ENCODE measurements around the gene HGFAC. TPM values are rescaled to one million over a fixed set of nuclear protein-coding genes. Genes with fewer than 3 reads are reported as not detected.

HGFAC gene
- total RNA-seq, 1 experiment from 2014 or later, result 0.42 TPM

DNA sequence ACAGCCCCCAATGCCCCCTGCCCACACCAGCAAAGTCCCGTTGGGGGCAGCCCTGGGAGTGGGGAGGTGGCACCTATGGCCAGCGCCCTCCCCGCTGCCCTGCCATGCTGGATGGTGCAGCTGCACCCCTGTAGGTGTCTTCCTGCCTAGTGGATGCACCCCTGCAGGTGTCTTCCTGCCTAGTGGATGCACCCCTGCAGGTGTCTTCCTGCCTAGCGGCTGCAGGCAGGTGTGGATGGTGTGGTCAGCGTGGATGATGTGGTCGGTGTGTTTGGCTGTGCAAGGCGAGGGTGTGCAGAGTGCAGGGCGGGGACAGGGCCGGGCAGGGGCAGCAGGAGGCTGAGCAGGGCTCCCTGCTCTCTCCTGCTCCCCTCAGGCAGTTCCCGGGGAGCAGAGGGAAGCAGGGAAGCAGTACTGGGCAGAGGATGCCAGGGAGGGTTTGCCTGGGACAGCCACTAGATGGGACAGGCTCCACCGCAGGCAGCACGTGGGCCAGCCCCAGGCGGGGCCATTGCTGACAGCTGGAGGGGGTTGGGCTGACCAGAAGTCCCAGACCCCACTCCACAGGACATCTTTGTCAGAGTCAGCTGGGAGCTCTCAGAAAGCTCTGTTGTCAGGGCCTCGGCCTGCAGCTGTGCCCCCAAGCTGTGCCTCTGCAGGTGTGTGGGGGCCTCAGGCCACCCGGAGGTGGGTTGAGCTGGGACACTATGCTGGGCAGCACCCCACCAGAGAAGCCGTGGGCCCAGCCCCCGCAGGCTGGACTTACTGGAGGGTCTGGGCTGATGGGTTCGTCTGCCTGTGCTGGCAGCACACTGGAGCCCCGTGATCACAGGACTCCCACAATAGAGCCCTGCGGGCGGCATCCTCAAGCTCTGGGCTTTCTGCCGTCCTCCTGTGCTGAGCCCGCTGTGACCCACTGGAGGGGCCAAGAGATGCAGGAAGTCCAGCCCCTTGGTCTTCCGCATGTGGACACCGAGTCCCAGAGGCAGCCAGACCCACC is 45.1 kb downstream of the HGFAC start:
- no peak for DNase-seq (ENCODE audit: low read depth in 1 of 2, low spot score in 2 of 2)
- Histone ChIP-seq H3K4me1 (replicated peaks) (peaks cover 10% of the 10 kb centered on the region; the same call in 1 of the 2 replicates), H3K9me3 (replicated peaks) (no peaks in the 10 kb centered on the region), H3K36me3 (no peaks in the 10 kb centered on the region), H3K27ac (no peak overlapping the region), H3K4me3 (no peak overlapping the region), H3K27me3 (replicated peaks) (no peaks in the 10 kb centered on the region)

DNA sequence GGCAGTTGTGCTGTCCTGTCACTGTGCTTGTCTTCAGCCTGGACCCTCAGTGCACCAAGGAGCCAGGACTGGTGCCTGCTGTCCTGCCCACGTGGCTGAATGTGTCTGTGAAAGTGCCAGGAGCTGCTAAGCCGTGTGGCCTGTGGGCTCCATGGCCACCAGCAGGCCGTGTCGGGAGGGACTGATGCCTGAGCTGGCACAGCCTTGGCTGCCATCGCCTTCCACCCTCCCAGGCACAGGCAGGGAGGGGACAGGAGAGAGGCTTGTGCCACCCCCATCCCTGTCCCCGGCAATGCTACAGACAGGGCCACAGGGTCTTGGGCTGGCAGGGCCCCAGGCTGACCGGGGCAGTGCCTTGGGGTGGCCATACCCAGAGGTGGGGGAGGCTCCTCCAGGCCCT is 46.1 kb downstream of the HGFAC start:
- H3K4me3 ChIP-seq, result no peak overlapping the region
- no peaks in the 10 kb centered on the region for H3K36me3 ChIP-seq
- H3K27ac ChIP-seq, result no peak overlapping the region
- H3K9me3 ChIP-seq (replicated peaks), result no peaks in the 10 kb centered on the region
- H3K27me3 ChIP-seq (replicated peaks), result no peaks in the 10 kb centered on the region
- DNase-seq (ENCODE audit: low read depth in 1 of 2, low spot score in 2 of 2), result no peak
- H3K4me1 ChIP-seq (replicated peaks), result peaks cover 10% of the 10 kb centered on the region; the same call in 1 of the 2 replicates

DNA sequence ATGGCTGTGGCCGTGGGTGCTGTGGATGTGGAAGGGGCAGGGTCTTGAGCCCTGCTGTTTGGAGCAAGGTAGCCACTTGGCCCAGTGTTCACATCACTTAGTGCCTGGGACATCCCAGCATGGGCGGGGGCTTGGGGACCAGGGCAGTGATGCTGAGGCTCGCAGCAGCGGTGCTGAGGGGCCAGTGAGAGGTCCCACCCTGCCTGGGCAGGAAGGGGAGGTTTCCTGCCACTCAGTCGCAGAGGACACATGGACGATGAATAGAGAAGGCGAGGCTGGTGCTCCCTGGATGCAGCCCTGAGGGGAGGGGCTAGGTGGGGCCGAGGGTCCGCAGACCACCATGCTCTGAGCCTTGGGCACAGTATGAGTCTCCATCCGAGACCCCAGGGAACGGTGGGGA is 47.1 kb downstream of the HGFAC start:
- Histone ChIP-seq H3K9me3 (replicated peaks) (no peaks in the 10 kb centered on the region), H3K36me3 (no peaks in the 10 kb centered on the region), H3K4me1 (replicated peaks) (peaks cover 8% of the 10 kb centered on the region; the same call in 1 of the 2 replicates), H3K27ac (no peak overlapping the region), H3K27me3 (replicated peaks) (no peaks in the 10 kb centered on the region), H3K4me3 (no peak overlapping the region)
- no peak for DNase-seq (ENCODE audit: low read depth in 1 of 2, low spot score in 2 of 2)

DNA sequence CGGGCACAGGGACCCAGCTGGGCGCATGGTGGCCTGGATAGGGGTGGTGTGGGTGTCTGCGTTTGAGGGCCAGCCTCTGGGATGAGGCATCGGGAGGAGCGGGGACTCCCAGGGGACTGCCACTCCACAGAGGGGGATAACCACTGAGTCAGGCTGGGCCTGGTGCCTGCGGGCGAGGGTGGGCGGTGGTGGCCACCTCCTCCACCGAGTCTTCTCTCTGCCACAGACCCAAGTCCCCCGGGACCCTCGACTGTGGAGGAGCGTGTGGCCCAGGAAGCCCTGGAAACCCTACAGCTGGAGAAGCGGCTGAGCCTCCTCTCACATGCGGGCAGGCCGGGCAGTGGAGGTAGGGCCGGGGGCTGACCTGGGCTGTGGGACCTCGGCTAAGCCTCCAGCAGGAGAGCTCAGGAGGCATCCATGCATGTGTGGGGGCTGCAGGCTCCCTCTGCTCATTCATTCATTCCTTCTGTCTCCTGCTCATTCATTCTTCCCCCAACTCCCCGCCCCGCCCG is 47.7 kb downstream of the HGFAC start:
- no peaks in the 10 kb centered on the region for H3K9me3 ChIP-seq (replicated peaks)
- H3K4me1 ChIP-seq (replicated peaks), result peaks cover 2% of the 10 kb centered on the region; the same call in 1 of the 2 replicates
- H3K27me3 ChIP-seq (replicated peaks), result no peaks in the 10 kb centered on the region
- H3K27ac ChIP-seq, result no peak overlapping the region
- H3K36me3 ChIP-seq, result no peaks in the 10 kb centered on the region
- H3K4me3 ChIP-seq, result no peak overlapping the region
- DNase-seq (ENCODE audit: low read depth in 1 of 2, low spot score in 2 of 2), result no peak

DNA sequence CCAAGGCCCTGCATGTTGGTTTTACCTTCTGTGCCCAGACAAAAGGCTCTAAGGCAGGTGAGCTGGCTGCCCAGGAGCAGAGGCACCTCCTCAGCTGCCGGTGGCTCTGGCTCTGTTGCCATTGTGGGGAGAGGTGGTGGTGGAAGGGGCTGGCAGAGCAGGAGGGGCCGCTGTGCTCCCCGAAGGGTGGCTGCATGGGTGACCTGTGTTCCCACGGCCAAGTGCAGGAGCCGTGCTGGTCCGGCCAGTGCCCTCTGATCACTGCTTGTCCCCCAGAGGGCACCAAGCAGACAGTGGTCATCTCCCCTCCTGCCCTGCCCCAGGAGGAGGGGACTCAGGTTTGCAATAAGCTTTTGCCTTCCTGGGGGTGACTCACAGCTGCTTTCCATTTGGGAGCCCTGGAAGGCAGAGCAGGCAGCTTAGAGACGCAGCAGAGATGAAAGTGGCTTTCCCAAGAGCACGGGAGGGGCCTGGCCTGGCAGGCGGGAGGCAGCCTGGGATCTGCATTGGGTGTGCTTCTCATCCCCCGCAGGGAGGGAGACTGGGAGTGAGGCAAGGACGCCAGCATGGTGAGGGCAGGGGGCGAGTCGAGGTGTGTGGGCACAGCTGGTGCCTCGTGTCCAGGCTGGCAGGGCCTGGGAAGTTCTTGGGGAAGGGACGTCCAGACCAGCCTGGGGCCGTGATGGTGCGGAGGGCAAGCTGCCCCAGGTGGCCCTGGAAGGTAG is 50.1 kb downstream of the HGFAC start:
- no peak overlapping the region for H3K4me3 ChIP-seq
- H3K27me3 ChIP-seq (replicated peaks), result no peaks in the 10 kb centered on the region
- no peaks in the 10 kb centered on the region for H3K36me3 ChIP-seq
- no peak overlapping the region for H3K27ac ChIP-seq
- no peak for DNase-seq (ENCODE audit: low read depth in 1 of 2, low spot score in 2 of 2)
- H3K4me1 ChIP-seq (replicated peaks), result no peaks in the 10 kb centered on the region
- no peaks in the 10 kb centered on the region for H3K9me3 ChIP-seq (replicated peaks)

DNA sequence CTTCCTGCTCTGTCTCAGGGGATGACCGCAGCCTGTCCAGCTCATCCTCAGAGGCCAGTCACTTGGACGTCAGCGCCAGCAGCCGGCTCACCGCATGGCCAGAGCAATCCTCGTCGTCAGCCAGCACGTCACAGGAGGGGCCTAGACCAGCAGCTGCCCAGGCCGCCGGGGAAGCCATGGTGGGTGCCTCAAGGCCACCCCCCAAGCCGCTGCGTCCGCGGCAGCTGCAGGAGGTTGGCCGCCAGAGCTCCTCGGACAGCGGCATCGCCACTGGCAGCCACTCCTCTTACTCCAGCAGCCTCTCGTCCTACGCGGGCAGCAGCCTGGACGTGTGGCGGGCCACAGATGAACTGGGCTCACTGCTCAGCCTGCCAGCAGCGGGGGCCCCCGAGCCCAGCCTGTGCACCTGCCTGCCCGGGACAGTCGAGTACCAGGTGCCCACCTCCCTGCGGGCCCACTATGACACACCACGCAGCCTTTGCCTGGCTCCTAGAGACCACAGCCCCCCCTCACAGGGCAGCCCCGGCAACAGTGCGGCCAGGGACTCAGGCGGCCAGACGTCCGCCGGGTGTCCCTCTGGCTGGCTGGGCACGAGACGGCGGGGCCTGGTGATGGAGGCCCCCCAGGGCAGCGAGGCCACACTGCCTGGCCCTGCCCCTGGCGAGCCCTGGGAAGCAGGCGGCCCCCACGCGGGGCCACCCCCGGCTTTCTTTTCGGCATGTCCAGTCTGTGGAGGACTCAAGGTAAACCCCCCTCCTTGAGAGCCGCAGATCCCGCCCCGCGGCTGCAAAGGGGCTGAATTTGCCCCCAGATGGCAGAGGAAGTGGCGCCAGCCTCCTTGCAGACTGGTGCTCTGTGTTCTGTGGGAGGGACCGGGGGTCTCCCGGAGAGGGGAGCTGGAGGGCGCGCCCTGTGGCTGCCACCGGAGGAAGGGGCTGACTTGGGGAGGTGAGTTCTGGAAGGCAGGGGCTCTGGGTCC is 51.3 kb downstream of the HGFAC start:
- Histone ChIP-seq H3K4me1 (replicated peaks) (no peaks in the 10 kb centered on the region), H3K36me3 (no peaks in the 10 kb centered on the region), H3K27ac (no peak overlapping the region), H3K27me3 (replicated peaks) (no peaks in the 10 kb centered on the region), H3K4me3 (no peak overlapping the region), H3K9me3 (replicated peaks) (no peaks in the 10 kb centered on the region)
- no peak for DNase-seq (ENCODE audit: low read depth in 1 of 2, low spot score in 2 of 2)

DNA sequence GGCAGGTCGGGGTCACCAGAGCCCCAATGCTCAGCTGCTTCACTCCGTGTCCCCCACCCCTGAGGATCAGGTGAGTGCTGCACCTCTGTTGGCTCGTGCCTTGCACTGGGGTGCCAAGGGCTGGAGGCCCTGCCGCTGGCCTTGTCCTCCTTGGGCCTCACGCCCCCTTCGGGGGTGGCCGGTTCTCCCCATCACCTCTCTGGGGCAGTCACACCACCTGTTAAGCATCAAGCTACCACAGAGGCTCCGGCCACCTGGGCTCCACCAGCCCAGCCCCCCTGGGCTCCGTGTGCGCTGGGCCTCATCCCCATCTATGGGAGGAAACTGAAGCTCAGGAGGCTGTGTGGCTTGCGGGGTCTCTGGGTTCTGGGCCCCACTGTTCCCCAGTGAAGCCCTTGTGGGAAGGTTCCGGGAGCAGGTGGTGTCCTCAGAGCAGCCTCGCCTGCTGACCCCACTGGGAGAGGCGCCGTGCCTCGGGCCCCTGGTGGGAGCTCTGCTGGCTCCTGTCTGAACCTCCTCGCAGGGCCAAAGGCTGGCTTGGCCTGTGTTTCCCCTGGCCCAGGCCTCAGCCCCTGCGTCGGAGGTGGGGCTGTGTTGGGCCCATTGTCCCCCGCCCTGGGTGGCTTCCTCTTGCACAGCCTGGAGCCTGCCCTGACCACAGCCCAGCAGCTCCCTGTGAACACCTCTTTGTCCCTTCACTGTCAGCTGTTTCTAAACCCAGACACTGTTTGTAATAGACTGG is 52.1 kb downstream of the HGFAC start:
- Histone ChIP-seq H3K4me3 (no peak overlapping the region), H3K9me3 (replicated peaks) (no peaks in the 10 kb centered on the region), H3K27me3 (replicated peaks) (no peaks in the 10 kb centered on the region), H3K36me3 (no peaks in the 10 kb centered on the region), H3K27ac (no peak overlapping the region), H3K4me1 (replicated peaks) (no peaks in the 10 kb centered on the region)
- DNase-seq (ENCODE audit: low read depth in 1 of 2, low spot score in 2 of 2), result no peak

DNA sequence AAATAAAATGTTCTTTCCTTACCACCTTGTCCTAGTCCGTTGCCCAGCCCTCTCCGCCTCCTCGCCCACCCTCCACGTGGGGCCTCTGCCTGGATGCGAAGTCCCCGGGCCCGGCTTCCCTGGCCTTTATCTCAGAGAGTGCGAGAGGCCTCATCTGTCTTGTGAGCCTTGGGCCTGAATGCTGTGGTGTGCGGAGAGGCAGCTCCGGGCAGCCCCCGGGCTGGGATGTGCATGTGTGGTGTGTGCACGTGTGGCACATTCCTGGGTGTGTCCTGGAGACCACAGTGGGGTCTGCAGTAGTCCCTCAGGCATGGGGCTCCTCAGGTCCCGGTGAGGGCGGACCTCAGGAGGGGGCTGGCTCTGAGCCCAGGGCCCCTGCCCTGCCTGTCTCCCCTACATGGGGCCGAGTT is 52.7 kb downstream of the HGFAC start:
- H3K27me3 ChIP-seq (replicated peaks), result no peaks in the 10 kb centered on the region
- DNase-seq (ENCODE audit: low read depth in 1 of 2, low spot score in 2 of 2), result no peak
- H3K9me3 ChIP-seq (replicated peaks), result no peaks in the 10 kb centered on the region
- H3K4me1 ChIP-seq (replicated peaks), result no peaks in the 10 kb centered on the region
- no peak overlapping the region for H3K4me3 ChIP-seq
- H3K36me3 ChIP-seq, result no peaks in the 10 kb centered on the region
- H3K27ac ChIP-seq, result no peak overlapping the region

DNA sequence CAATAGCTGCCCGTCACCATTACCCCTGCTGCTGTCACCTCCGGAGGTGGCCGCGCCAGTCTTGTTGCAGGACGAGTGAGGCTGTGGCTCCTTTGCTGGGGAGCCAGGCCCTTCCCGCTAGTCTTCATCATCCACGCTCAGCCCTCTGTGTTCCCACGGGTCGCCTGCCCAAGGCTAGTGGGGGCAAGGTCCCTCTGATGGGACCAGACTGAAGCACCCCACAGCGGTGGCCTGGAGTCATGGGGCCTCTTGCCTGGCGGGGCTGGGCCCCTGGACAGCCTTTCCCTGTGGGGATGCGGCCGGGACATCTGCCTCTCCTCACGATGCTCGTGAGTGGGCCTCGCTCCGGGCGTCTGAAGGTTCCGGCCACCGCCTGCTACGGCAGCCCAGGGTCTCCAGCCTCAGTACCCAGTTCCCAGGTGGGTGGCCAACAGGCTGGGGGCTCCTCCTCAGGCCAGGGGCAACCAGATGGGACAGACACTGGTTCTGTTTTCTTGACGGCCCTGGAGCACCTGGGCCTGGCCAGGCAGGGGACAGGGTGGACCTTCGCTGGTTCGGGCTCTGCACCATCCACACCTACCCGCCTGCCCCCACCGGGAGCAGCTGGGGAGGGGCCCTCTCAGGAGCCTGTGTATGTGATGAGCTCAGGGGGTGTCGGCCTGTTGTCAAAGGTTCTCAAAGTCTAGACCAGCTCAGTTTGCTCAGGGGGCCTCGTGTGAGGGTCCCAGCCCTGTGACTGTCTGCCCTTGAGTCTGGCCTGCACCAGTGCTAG is 53.6 kb downstream of the HGFAC start:
- DNase-seq (ENCODE audit: low read depth in 1 of 2, low spot score in 2 of 2), result no peak
- Histone ChIP-seq H3K27me3 (replicated peaks) (no peaks in the 10 kb centered on the region), H3K27ac (no peak overlapping the region), H3K36me3 (no peaks in the 10 kb centered on the region), H3K4me3 (no peak overlapping the region), H3K4me1 (replicated peaks) (no peaks in the 10 kb centered on the region), H3K9me3 (replicated peaks) (no peaks in the 10 kb centered on the region)

DNA sequence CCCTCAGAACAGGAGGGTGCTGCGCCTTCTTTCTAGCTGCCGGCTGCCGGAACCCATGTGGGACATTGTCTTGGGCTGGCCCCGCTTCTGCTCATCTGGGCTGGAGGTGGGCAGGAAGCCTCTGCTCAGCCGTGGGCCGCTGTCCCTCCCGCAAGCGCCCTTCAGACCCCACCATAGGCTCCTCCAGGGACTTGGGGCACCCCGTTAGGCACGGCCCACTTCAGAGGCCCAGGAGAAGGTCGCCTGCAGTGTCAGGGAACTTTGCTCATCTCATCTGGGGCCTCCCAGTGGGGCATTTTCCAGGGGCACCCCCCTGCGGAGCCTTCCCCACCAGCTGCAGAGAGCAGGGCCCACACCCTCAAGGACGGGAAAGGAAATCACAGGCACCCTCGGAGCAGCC is 54.3 kb downstream of the HGFAC start:
- H3K27me3 ChIP-seq (replicated peaks), result no peaks in the 10 kb centered on the region
- H3K27ac ChIP-seq, result no peak overlapping the region
- no peak overlapping the region for H3K4me3 ChIP-seq
- H3K9me3 ChIP-seq (replicated peaks), result no peaks in the 10 kb centered on the region
- H3K36me3 ChIP-seq, result no peaks in the 10 kb centered on the region
- no peaks in the 10 kb centered on the region for H3K4me1 ChIP-seq (replicated peaks)
- DNase-seq (ENCODE audit: low read depth in 1 of 2, low spot score in 2 of 2), result no peak

DNA sequence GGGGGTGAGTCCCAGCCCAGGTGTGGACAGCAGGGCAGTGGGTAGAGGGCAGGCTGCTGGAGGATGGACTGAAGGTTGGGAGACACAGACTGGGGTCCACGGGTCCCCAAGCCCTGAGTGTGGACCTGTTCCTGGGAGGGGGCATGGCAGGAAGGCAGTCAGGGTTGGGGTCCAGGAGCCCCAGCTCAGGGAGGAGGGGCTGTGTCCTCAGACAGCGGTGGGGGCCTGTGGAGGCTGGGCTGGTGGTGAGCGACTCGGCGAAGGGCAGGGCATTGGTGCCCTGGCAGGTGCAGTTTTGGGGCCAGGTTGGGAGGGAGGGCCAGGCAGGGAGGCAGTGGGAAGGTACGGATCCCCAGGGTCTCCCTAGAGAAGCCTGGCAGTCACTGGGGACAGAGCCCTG is 55.3 kb downstream of the HGFAC start:
- DNase-seq (ENCODE audit: low read depth in 1 of 2, low spot score in 2 of 2), result no peak
- no peaks in the 10 kb centered on the region for H3K27me3 ChIP-seq (replicated peaks)
- no peaks in the 10 kb centered on the region for H3K9me3 ChIP-seq (replicated peaks)
- H3K36me3 ChIP-seq, result no peaks in the 10 kb centered on the region
- H3K4me1 ChIP-seq (replicated peaks), result no peaks in the 10 kb centered on the region
- H3K4me3 ChIP-seq, result no peak overlapping the region
- H3K27ac ChIP-seq, result no peak overlapping the region

All from SJSA1 (cell line).